HuH-7.5 (cell line): ENCODE results near the gene CFAP65.

ENCODE experiments used
- DNase-seq: peaks from one replicate; pipeline ENCODE4 v3.0.0; 2011; ENCODE audit warnings: low spot score

Gene CFAP65

DNA sequence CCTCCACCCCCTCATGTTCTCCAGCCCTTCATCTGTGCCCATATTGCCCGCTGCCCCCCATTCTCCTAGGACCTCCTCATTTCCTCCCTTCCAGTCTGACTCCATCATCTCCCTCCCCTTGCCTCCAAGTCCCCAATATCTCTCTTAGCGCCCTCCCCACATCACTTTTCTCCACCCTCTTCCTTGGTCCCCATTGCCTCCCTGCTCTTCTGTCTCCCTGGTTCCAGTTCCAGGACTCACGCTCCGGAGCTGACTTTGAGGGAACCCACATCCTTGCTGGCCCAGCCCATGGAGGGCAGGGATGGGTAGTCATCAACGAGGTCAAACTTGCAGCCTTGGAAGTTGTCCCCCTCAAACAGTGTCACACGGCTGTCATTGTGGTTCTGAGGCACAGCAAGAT is 50.7 kb downstream of the CFAP65 start:
- DNase-seq: no peak

DNA sequence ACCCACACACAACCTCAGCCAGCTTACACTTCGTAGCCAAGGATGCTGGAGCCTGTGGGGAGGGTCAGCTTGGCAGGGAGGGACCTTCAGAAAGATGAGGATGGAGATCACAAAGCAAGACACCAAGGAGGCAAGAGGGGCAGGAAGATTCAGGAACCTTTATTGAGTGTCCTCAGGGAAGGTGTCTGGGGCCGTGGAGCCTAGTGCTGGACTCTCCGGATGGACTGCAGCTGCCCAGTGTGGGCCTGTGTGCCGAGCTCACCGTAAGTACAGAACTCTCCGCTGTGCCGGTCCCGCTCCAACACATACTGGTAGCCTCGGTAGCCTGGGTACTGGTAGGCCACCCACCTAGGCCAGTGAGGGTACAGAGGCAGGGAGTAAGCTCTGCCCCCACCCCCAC is 51.3 kb downstream of the CFAP65 start:
- DNase-seq: no peak

DNA sequence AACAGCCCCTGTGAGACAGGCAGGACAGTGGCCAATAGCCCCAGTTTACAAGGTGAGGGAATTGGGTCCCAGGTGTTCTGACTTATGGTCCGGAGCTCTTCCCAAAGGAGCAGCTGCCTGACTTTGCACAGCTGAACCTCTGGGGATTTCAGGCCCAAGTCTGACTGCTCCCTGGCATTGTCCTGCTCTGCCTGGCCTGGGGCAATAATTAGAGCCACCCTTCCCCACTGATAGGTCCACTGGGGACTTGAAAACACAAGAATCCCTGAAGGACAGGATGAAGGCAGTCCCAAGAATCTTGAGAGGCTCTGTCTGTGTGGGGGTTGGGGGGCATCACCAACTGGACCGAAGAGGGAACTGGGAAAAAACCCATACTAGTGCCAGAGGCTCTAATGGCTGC is 52.7 kb downstream of the CFAP65 start:
- no peak for DNase-seq

DNA sequence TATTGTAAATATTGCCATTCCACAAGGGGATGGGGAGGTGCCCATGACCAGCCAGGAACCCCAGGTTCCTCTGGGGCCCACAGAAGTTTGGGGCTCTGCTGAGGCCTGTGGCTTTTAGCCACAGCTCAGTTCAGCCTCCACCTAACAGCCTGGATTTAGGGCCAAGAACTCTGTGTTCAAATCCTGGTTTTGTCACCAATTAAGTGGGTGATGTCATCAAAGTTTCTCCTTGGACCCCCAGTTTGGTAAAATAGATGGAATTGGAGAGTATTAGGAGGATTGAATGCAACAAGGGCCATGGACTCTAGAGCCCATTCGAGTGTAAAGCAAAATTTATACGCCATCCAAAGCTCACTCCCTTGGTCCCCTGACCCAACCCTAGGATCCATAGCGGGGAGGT is 53.2 kb downstream of the CFAP65 start:
- DNase-seq: no peak

DNA sequence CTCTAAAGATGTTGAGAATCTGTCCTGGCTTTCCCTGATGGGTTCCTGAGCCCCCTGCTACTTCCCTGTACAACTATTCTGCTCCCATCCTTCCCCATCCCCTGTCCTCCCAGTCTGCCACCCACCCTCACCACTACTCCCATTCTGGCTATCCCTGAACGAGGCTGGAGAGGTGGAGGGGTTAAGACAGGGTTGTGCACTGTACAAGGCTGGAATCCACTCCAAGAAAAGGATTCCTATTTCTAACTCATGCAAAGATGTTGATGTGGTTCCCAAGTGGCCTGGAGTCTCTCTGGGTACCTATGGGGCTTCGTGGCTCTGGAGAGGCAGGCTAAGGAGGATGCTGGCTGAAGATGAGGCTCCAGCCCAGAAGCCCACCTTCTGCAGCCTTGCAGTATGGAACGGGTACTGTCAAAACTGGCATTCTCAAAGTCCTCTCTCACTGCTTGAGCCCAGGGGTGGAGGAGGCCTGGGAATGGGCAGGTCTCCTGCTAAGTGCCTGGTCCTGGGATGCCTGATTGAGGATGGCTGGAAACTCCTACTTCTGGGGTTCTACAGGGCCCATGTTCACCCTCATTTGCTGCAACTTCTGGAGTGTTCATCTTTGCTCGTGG is 55.1 kb downstream of the CFAP65 start:
- DNase-seq: peak; percentile 18

DNA sequence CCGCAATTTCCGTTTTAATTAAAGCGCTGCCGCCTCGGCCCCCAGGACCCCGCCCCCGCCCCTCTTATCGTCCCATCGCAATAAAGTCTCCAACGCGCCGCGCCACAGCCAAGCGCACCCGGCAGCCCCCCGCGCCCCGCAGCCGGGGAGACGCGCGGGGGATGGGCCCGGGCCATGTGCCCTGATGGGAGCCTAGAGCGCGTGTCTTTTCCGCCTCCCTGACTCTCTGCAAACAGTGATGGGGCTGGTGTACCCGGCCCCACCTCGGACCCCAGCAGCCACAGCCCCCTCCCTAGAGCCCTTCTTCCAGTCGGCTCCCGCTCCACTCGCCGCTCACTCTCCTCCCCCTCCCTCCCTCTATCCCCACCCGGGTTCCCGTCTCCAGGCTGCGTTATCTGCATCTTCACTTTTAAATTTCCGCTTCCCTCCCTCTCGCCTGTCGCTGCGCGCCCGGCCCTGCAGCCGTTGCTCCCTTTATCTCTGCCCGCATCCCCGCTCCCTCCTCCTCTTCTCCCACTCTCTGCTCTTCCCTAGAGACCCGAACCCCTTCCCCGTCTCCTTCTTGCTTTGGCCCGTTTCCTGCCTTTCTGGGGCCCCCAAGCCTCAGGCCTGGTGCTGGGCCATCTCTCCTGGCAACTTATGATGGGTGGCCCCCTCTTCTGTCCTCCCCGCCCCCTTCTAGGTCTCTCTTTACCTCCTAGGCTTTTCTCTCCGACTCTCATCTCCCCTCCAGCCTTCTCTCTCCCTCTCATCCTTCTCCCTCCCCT is 55.8 kb downstream of the CFAP65 start:
- peak; percentile 13 for DNase-seq

DNA sequence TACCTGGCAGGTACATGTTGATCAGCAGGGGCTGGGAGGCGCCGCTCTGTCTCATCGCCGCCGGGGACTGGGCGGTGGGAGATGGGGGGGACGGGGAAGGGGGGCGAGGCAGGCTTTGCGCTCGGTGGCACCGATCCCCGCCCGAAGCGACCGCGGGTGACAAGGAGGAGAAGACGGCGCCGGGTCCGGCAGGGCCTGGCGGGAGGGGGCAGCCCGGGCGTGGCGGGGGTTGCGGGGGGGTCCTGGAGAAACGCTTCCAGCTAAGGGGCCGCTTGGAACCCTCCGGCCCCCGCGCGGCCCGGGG is 56.3 kb downstream of the CFAP65 start, which contains the start of gene FEV:
Gene FEV, minus strand, starts transcription at position 164 of the 304 bp plus-strand sequence. Its CDS starts 109 bp downstream, at position 55.
- no peak for DNase-seq

DNA sequence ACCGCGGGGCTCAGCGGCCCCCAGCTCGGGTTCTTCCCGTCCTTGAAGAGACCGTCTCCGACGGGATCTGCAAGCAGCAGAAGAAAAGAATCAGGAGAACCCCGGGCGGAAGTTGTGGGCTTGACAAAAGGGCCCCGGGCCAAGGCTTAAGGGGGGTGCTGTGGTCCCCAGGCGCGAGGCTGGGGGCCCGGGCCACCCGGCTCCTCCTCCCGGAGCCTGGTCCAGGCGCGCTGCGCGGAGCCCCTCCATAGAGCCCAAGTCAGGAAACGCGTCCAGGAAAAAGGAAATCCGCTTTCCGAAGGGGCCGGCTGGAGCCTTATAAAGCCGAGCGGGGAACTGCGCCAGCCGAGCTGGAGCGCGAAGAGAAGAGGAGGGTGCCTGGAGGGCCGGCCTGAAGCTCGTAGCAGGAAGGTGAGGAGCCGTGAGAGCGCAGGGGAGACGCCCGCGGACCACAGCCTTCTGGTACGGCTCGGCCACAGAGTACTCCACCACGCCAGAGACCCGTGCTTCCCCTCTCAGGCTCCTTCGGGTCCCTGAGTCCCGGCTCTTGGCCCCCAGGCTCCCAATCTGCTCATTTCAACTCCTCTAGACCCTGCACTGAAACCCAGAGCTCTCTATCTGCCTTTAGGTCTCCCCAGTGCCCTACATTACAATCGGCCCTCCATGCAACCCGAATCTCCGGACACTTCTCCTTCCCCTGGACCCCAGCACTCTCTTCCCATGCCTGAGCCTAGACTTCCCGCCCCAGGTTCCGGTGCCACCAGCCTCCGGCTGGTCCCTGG is 56.9 kb downstream of the CFAP65 start:
- peak; percentile 29 for DNase-seq

DNA sequence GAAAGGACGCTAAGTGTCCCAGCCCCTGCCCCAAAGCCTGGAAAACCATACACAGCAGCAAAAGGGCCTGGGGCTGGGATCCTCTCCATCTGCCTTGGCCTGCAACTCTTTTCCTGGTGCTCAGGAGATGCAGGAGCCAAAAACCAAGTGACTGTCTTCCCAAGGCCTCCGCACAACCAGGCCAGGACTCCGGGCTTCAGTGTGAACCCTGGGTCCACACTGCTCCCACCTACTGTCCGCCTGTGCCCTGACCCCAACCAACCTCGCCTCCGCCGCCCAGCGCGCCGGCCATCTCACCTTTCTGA is 57.4 kb downstream of the CFAP65 start:
- peak; percentile 19 for DNase-seq

DNA sequence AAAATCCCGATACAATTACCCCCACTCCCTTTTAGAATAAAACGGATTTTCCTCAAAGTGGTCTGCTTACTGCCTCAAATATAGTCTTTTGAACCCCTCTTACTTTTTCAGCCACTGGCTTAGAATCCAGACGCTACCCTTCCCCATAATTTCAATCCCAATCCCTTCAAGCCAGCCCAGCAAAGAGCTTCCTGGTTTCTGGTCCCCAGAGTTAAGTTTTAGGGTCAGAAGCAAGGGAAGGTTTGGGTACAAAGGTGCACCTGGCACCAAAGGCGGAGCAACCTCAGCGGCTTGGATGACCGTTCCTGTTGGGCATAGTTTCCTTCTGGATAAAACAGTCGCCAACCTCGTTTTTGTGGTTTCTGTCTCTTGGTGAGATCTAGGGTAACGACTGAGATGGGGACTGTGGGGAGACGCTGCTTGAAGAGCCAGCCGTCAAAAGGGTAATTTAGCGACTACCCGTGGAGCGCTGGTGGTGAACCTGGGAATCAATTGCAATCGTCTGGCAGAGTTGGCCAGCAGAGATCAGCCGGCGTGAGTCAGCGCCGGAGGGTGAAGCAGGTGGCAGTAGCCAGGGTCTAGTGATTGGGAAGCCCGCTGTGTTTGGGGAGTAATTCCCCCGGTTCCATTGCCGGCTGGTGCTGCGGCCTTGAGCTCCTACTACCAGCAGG is 57.9 kb downstream of the CFAP65 start:
- DNase-seq: peak; percentile 24

DNA sequence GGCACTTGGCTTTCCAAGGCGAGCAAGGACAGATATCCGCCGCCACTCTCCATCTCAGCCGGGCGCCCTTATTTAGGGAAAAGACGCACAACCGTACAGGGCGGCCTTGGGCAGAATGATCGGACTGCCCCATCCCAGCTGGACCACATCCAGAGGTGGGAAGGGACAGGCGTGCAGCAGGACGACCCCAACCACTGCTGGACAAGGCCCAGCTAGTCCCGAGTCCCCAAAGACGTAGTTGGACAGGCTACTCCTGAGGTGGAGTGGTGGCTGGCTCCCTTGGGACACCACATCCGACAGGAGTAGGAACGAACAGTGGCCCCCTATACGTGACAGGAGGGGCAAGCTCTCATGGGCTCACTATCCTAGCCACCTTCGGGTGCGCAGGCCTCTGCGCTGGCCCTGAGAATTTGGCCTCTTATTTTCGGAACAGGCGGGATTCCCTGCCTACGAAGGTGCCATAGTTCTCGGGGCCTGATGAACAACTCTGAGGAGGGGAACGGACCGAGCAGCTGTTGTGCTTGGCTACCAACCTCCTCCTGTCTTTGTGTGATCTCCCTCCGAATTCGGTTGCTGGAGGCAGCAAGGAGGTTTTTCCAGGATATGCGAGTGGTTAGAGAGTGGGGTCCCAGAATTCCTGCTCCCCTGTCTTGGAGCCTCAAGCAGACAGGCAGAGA is 58.6 kb downstream of the CFAP65 start:
- peak; percentile 13 for DNase-seq

DNA sequence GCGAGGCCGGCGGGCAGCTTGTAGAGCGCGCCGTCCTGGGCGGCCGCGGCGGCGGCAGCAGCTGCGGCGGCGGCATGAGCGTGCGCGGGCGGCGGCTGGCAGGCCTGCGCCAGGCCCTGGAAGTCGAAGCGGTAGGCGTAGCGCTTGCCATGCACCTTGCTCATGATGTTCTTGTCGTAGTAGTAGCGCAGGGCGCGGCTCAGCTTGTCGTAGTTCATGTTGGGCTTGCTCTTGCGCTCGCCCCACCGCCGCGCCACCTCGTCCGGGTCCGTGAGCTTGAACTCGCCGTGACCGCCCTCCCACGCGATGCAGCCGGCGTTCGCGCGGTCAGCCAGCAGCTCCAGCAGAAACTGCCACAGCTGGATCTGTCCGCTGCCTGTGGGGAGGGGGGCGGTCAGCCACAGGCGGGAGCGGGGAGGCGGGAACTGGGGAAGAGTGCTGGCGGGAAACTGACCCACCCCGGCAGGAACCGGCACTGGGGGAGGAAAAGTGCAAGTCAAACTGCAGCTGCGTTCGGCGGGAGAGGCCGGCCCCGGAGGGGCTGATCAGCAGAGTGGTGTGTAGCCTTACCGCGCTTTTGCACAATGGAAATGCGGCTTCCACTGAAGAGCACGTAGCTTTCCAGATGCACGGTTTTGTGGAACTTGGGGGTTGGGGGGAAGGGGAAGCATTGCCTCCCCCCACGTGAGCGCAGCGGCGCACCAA is 59.3 kb downstream of the CFAP65 start:
- peak; percentile 4 for DNase-seq

DNA sequence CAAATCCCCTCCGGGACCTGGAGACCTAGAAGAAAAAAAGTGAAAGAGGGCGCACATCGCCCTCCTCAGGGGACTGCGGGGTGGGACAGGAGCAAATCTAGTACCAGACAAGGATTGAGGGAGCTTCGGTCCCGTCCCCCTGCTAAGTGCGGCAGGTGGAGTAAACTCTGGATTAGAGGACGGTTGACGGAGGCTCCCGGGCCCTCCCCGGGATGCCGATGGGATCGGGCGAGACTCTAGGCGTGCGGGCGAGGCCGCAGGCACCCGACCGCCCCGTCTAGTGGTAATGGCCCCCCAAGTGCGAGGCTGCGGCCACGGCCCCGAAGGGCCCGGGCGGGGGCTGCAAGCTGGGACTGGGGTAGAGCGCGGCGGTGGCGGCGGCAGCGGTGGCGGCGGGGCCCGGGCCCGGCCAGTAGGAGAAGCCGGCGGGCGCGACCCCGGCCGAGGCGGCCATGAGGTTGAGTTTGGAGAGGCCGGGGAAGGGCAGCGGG is 59.9 kb downstream of the CFAP65 start:
- peak; percentile 20 for DNase-seq

DNA sequence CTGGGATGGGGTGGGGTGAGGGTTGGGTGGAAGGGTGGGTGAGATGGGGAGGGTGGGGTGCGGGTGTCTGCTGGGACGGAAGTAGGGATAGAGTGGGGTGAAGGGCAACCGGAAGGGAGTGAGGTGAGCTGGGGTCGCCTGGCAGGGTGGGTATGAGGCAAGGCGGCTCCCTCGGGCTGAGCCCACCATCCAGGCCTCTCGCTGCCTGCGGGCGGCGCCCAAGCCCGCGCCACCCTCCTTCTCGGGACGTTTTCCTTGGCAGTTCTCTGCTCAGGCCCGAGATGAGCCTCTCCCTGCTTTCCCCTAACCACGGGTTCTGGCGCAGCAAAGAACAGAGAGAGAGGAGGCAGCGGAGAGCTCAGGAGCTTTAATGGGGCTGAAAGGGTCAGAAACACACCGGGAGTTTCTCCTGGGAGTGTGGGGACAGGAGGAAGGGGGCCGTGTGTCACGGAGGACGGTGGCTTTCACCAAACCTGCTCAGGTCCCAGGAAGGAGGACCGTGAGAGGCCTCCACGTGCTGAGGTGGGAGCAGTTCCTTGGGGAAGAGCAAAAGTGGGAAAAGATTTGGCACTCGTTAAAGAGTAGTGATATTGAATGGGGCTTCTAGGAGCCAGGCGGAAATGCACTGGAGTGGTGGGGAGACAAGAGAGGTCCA is 60.5 kb downstream of the CFAP65 start:
- DNase-seq: peak; percentile 6

DNA sequence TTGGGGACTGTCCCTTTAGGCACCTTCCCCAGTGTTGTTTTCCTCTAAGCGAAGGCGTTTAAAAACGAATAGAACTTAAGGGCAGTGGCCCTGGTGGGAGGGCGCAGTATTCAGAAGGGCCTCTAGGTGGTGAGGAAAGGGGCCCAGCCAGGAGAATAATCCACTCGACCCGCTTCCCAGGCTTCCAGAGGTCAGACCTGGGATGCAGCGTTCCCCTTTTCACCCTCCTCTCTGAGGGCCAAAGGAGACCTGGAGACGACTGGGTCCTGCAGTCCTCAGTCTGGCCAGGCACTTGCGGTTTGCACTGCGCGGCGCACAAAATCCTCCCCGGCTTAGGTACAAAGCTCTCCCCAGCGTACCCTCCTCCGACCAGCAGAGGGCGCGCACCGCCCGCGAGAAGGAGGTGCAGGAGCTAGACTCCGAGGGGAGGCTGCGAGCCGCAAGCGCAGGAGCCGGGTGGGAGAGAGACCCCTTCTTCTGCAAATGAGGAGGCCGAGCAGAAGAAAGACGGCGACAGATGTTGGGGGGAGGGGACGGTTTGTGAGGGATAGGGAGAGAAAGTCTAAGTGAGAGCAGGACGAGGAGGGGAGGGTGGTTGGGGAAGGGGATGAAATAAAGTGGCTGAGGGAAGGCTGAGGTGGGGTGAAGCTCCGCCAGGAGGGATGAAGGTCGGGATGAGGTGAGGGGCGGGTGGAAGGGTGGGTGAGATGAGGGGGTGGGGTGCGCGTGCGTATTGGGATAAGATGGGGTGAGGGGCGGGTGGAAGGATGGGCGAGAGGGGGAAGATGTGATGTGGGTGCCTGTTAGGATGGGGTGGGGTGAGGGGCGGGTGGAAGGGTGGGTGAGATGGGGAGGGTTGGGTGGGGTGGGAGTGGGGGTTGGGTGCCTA is 61.2 kb downstream of the CFAP65 start:
- DNase-seq: peak; percentile 91

DNA sequence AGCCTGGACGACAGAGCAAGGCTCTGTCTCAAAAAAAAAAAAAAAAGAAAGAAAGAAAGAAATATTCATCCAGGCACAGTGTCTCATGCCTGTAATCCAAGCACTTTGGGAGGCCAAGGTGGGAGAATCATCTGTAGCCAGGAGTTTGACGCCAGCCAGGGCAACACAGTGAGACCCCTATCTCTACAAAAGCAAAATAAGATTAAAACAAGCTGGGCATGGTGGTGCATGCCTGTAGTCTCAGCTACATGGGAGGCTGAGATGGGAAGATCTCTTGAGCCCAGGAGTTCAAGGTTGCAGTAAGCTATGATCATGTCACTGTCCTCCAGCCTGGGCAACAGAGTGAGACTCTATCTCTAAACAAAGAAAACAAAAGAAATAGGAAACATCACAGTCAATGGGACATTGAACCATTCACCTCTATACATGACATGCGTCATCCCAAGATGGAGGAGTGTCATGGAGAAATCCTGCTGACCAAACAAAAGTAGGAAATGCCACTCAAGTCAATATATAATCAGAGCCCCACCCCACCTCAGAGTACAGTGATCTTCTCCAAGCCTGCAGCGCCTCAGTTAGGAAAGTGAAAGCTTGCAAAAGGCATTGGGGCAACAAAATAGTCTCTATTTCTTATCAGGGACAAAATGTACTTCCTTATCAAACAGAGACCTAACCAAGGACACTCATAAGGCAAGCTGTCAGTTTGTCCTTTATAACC is 66.1 kb downstream of the CFAP65 start:
- DNase-seq: no peak

DNA sequence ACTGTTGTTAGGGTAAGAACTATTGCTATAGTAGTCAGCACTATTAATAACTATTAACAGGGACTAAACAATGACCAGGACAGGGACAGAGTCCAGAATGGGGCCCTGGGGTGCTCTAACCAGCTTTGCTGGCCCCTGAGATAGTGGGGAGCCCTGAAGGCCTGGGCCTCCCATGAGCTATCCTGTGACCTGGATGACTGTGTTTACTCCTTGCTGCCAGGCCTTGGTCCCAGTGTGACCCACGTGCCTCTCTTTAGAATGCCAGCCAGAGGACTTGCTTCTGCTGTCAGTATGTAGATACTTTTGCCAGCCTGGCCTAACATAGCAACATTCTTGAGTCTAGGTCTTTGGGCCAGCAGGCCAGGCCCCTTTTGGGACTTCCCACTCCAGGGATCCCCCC is 70.4 kb downstream of the CFAP65 start:
- no peak for DNase-seq

DNA sequence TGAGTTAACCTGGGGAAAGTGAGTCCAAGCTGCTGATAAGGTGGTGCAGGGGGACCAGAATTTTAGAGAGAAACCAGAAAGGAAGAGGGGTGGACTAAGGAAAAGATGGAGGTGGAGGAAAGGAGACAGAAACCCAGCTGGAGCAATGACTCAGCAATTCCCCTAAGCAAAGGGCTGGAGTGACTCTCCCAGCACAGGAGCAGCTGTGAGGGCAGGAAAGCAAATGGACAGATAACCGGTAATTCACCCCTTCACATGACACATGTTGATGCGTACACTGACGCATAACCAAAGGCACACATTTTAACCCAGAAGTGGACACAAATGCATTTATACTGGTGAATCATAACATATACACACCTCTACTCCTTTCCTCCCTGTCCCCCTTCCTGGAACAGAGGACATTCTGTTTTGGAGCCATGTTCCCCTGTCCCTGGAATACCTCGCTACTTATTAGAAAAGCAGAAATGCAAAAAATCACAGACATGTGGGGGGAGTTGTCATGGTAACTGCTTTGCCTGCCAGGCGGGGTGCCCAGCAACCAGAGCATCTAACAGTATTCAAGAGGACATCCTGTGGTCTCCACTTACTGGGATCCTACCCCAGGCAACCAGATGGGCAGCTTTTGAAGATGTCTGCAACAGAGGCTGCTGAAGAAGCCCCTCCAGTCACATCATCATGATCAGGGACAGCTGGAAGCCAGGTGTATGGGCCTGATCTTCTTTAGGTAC is 77.1 kb downstream of the CFAP65 start:
- no peak for DNase-seq
